ENCODE results near the gene KLHL35.

- TF ChIP-seq CTCF (conservative IDR thresholded peaks at IDR 0.05; ENCODE audit: low read depth, low read length) (no peak), EZH2 (IDR thresholded peaks at IDR 0.05; ENCODE audit: low read length, unreplicated experiment) (no peak), EZH2phosphoT487 (IDR thresholded peaks at IDR 0.05; ENCODE audit: borderline replicate concordance, low read length) (no peak)
These were observed 40.7 kb upstream of the KLHL35 start for GRCh38 chr11:75473684-75474083.
